ENCODE data around the gene HBP1. TPM values are rescaled to one million over a fixed set of nuclear protein-coding genes. Genes with fewer than 3 reads are reported as not detected.

The HBP1 gene
- total and polyA plus RNA-seq, 2 of the 4 experiments (the other 2 are of a cell fraction): 27.1 to 69.9 TPM

DNA sequence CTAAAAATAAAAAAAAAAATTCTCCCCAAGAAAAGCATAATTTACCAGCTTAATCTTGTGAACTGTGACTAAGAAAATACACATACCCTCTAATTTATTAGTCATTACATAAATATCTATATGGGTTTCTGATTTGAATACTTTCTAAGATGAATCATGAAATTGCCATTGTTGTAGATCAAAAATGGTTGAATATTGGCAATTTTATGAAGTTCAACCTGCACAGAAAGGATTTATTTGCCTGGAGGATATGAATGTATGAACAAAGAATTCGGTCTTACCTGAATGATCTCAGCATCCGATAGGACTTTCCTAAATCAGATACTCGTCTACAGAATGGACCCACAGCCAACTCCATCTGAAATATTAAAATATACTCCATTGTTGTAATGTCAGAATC is 61.5 kb downstream of the HBP1 start:
- H3K79me1 ChIP-seq (ENCODE audit: low read depth in 1 of 2, low read length in 2 of 2): no peaks in the 10 kb centered on the region
- H4K20me1 ChIP-seq (ENCODE audit: insufficient read depth, low read length): no peaks in the 10 kb centered on the region
- ATAC-seq (ENCODE audit: low read depth) (no peak), DNase-seq (peak; percentile 53)
- H2AK9ac ChIP-seq (replicated peaks; ENCODE audit: low read depth, low read length, poor library complexity): no peak overlapping the region
- no peak overlapping the region for H2BK120ac ChIP-seq (ENCODE audit: low read depth, low read length)
- no peak overlapping the region for H2BK15ac ChIP-seq (ENCODE audit: low read depth, low read length)
- H3K27ac ChIP-seq (ENCODE audit: insufficient read depth, low read length): no peak overlapping the region
- H2AK5ac ChIP-seq (ENCODE audit: low read depth, low read length): no peak overlapping the region
- no peak overlapping the region for H4K8ac ChIP-seq (ENCODE audit: low read depth in 2 of 2, low read length in 2 of 2)
- WGBS, 2 experiments (ENCODE audit: extremely low coverage in 2 of 2, insufficient read length in 1 of 2): no CpG with 5 or more reads among the region's 3 CpGs
- no peak overlapping the region for H2AFZ ChIP-seq (replicated peaks; ENCODE audit: low read length, poor library complexity)
- no peak overlapping the region for H3K23ac ChIP-seq (ENCODE audit: low read depth, low read length)
- no peak overlapping the region for H3K18ac ChIP-seq (ENCODE audit: low read depth, low read length)
- H3K56ac ChIP-seq (ENCODE audit: extremely low read depth, insufficient read depth, low read length): no peak overlapping the region
- TF ChIP-seq CEBPB (IDR thresholded peaks at IDR 0.05; ENCODE audit: low read depth, low read length) (no peak), FOS (IDR thresholded peaks at IDR 0.05; ENCODE audit: low read depth, low read length) (peak; percentile 20; the same call in 1 of the 2 replicates), RCOR1 (IDR thresholded peaks at IDR 0.05; ENCODE audit: insufficient replicate concordance, low read length) (no peak), SMC3 (IDR thresholded peaks at IDR 0.05; ENCODE audit: low read depth, low read length) (no peak)
- H3K36me3 ChIP-seq (ENCODE audit: control insufficient read depth, insufficient read depth, low read length): no peaks in the 10 kb centered on the region
- no peak overlapping the region for H2BK5ac ChIP-seq (ENCODE audit: low read depth, low read length, poor library complexity, severe bottlenecking)
- no peak overlapping the region for H4K91ac ChIP-seq (ENCODE audit: insufficient read depth, low read depth, low read length)
- no peak overlapping the region for H2BK20ac ChIP-seq (ENCODE audit: low read depth, low read length)
- H3K9me1 ChIP-seq (ENCODE audit: insufficient read depth, low read length): peaks cover 3% of the 10 kb centered on the region; the same call in 1 of the 2 replicates
- no peaks in the 10 kb centered on the region for H3K27me3 ChIP-seq (ENCODE audit: control insufficient read depth, insufficient read depth, low read length)
- no peak overlapping the region for H3K4me2 ChIP-seq (ENCODE audit: low read depth, low read length)
- H3K4me1 ChIP-seq (ENCODE audit: control insufficient read depth, insufficient read depth, low read length): peaks cover 3% of the 10 kb centered on the region; the same call in 1 of the 2 replicates
- intact Hi-C loops (cut with micrococcal nuclease) (no loop called here), in situ Hi-C loops (cut with MboI; ENCODE audit: low sequenced_read_pairs) (no loop called here), dilution Hi-C loops (cut with HindIII; ENCODE audit: low sequenced_read_pairs, unreplicated experiment) (no loop called here)
- ChIA-PET POLR2A (ENCODE audit: unreplicated experiment) (no interaction called here), CTCF (no interaction called here)
- H3K4me3 ChIP-seq (ENCODE audit: insufficient read depth, low read depth, low read length): no peak overlapping the region
- BruUV-seq (replicated peaks): no TSS peak
- H3K9ac ChIP-seq (ENCODE audit: low read depth, low read length): no peak overlapping the region
- no peak overlapping the region for H3K4ac ChIP-seq (ENCODE audit: low read depth, low read length)
- H3K9me3 ChIP-seq (ENCODE audit: control insufficient read depth, insufficient read depth, low read length): no peaks in the 10 kb centered on the region
- no peak overlapping the region for H4K5ac ChIP-seq (ENCODE audit: low read depth, low read length)
- no peak overlapping the region for H3K14ac ChIP-seq (replicated peaks; ENCODE audit: low read depth, low read length)

Data from IMR-90 (cell line).